A549 (cell line): ENCODE measurements around the gene NFIA. TPM values are rescaled to one million over a fixed set of nuclear protein-coding genes. Genes with fewer than 3 reads are reported as not detected.

Experiments used
- ATAC-seq, 2 experiments: fragments of 200-7000 bp in 1 of 2; fragments of >200 bp in 1 of 2; cut with Nextera tagmentation in 1 of 2; cut with Tn5 transposase in 1 of 2; 3 replicates each; pipeline versions ENCODE4 v1.8.0 to v1.9.1; 2018 to 2020; ENCODE audit warnings: mild to moderate bottlenecking in 1 of 2, moderate library complexity in 1 of 2
- CTCF ChIA-PET: fragments of 300-600 bp; sonication (Branson Sonifier 250); formaldehyde crosslinking; extraction: SDS; loops from one replicate; lab custom pipeline; 2021; ENCODE audit warnings: antibody characterized with exemption, inconsistent platforms; lab: Yijun Ruan, JAX
- POLR2A ChIA-PET: fragments of 350-600 bp; formaldehyde crosslinking; extraction: SDS; loops from one replicate; lab custom pipeline; 2021; ENCODE audit warnings: antibody characterized with exemption, inconsistent platforms; lab: Yijun Ruan, JAX
- DNase-seq, 2 experiments: peaks; one replicate each; pipeline versions ENCODE4 v3.0.0 to v3.0.0-alpha.2; 2011 to 2016; ENCODE audit warnings: low read depth in 1 of 2, low spot score in 1 of 2
- FAIRE-seq: peaks from 2 replicates; lab custom pipeline; 2011; peaks lifted over from hg19 to GRCh38; lab: Jason Lieb, UNC
- H3K27ac ChIP-seq, 2 experiments: fragments of >200 bp; sonication (Bioruptor Twin); formaldehyde crosslinking; 3 replicates each; pipeline ENCODE4 v1.5.1; 2016 to 2017
- H3K4me1 ChIP-seq: fragments of >200 bp; sonication (Bioruptor Twin); formaldehyde crosslinking; 3 replicates; pipeline ENCODE4 v1.6.1; 2016
- H3K4me2 ChIP-seq: fragments of >200 bp; sonication (Bioruptor Twin); formaldehyde crosslinking; 3 replicates; pipeline ENCODE4 v1.6.1; 2016
- H3K4me3 ChIP-seq: fragments of >200 bp; sonication (Bioruptor Twin); formaldehyde crosslinking; 3 replicates; pipeline ENCODE4 v1.5.1; 2016
- H3K9me3 ChIP-seq: fragments of >200 bp; sonication (Bioruptor Twin); formaldehyde crosslinking; 3 replicates; pipeline ENCODE4 v1.6.1; 2016
- BCL3 ChIP-seq: fragments of >200 bp; sonication (Bioruptor Twin); formaldehyde crosslinking; IDR thresholded peaks from 3 replicates; pipeline ENCODE4 v1.6.1; 2016
- CBX2 ChIP-seq: fragments of 200-600 bp; sonication (generic); IDR thresholded peaks from 2 replicates; pipeline ENCODE4 v1.6.1; 2016; ENCODE audit warnings: low read depth, mild to moderate bottlenecking, borderline replicate concordance
- CHD2 ChIP-seq: fragments of 150-350 bp; IDR thresholded peaks from 2 replicates; pipeline ENCODE4 v1.6.1; 2014; ENCODE audit warnings: low read length; ENCODE audit not compliant: partially characterized antibody
- EP300 ChIP-seq, 2 experiments: fragments of >200 bp; sonication (Bioruptor Twin); formaldehyde crosslinking; IDR thresholded peaks; 2 replicates in 1 of 2; 3 replicates in 1 of 2; pipeline ENCODE4 v1.6.1; 2016 to 2017
- FOSL2 ChIP-seq, 2 experiments: fragments of 450-650 bp in 1 of 2; fragments of >200 bp in 1 of 2; sonication (Bioruptor Twin) in 1 of 2; formaldehyde crosslinking; IDR thresholded peaks; 2 replicates each; pipeline versions ENCODE4 v1.5.0 to v1.6.1; 2016 to 2020; ENCODE audit warnings: mild to moderate bottlenecking in 1 of 2, moderate library complexity in 1 of 2
- HEYL ChIP-seq: fragments of 250-450 bp; sonication (Bioruptor Pico); IDR thresholded peaks from 2 replicates; pipeline ENCODE4 v1.8.0; 2021; ENCODE audit warnings: mild to moderate bottlenecking, moderate library complexity
- JUNB ChIP-seq: fragments of >200 bp; sonication (Bioruptor Twin); formaldehyde crosslinking; IDR thresholded peaks from 2 replicates; pipeline ENCODE4 v1.6.1; 2016
- MAZ ChIP-seq: fragments of 150-350 bp; IDR thresholded peaks from 2 replicates; pipeline ENCODE4 v1.6.1; 2014; ENCODE audit warnings: antibody characterized with exemption, low read depth, low read length, borderline replicate concordance
- NR3C1 ChIP-seq: fragments of >200 bp; sonication (Bioruptor Twin); formaldehyde crosslinking; IDR thresholded peaks from 3 replicates; pipeline ENCODE4 v1.6.1; 2017
- REST ChIP-seq: fragments of 200-600 bp; sonication (generic); IDR thresholded peaks from 2 replicates; pipeline ENCODE4 v1.6.1; 2016; ENCODE audit warnings: antibody characterized with exemption, mild to moderate bottlenecking, moderate library complexity
- RNF2 ChIP-seq: fragments of 200-600 bp; sonication (generic); IDR thresholded peaks from 2 replicates; pipeline ENCODE4 v1.6.1; 2016; ENCODE audit warnings: low read depth, mild to moderate bottlenecking, antibody characterized with exemption, moderate library complexity, borderline replicate concordance
- TFCP2L1 ChIP-seq: fragments of 250-450 bp; sonication (Bioruptor Pico); IDR thresholded peaks from 2 replicates; pipeline ENCODE4 v1.5.0; 2021; ENCODE audit warnings: mild to moderate bottlenecking
- ZC3H11A ChIP-seq: fragments of 450-650 bp; IDR thresholded peaks from 2 replicates; pipeline ENCODE4 v1.6.1; 2014; ENCODE audit warnings: antibody characterized with exemption, mild to moderate bottlenecking
- ZFP36 ChIP-seq: fragments of 450-650 bp; IDR thresholded peaks from 2 replicates; pipeline ENCODE4 v1.6.1; 2014; ENCODE audit warnings: borderline replicate concordance; ENCODE audit not compliant: partially characterized antibody
- whole genome bisulfite sequencing: methylation state at CpG from one replicate; pipeline ENCODE4 v1.1.6; 2017; ENCODE audit errors: missing lambda C conversion rate; 5-methylcytosine and 5-hydroxymethylcytosine counted together
- polyA plus RNA-seq, 4 experiments: library from polyadenylated mRNA; depleted of rRNA in 3 of 4; stranded (reverse); fragments of >200 nt; fragmentation: RNase III in 1 of 4; extraction: RNeasy Plus Mini Kit Qiagen cat#74134 plus additional on column Dnase treatment in 1 of 4; gene quantifications; 2 replicates in 3 of 4; 3 replicates in 1 of 4; pipeline ENCODE4 v1.2.3, GENCODE V29; 2011 to 2017
- TF ChIP-seq, protein P1 (sequence below): fragments of 150-350 bp; IDR thresholded peaks from 2 replicates; pipeline ENCODE4 v1.6.1; 2014; ENCODE audit warnings: low read depth, mild to moderate bottlenecking, low read length
- TF ChIP-seq, protein P2 (sequence below): fragments of 450-650 bp; IDR thresholded peaks from 2 replicates; pipeline ENCODE4 v1.6.1; 2014; ENCODE audit warnings: antibody characterized with exemption

Gene NFIA
- polyA plus RNA-seq, 2 of the 4 experiments (the other 2 are of a cell fraction): 6.5 to 25.8 TPM

DNA sequence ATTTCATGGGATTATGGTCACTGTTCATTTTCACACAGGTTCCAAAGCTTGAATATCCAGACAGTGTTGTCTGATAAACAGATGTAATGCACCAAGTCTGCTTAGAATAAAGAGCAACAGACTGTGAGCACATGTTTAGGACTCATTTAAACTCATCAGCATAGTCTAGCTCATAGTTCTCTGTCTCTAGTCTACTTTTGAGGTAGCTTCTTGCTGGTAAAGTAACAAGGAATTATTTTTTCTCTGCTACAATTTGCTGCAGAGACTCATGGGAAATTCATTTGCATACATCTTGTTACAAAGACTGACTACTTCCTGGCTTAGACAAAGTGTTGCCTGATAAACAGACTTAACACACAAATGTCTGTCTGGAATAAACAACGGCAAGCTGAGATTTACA lies 187.2 kb downstream of the NFIA start:
- Histone ChIP-seq H3K4me2 (no peak overlapping the region), H3K27ac (no peak overlapping the region), H3K4me1 (peaks cover 34% of the 10 kb centered on the region), H3K9me3 (no peaks in the 10 kb centered on the region), H3K4me3 (no peak overlapping the region)
- ChIA-PET POLR2A (no interaction called here), CTCF (interaction anchor here (0.6 kb wide), 2 partner anchors 30 to 1138 kb away, joined by 3 read pairs; no protein-coding TSS in a partner anchor)
- FAIRE-seq (no peak), DNase-seq (no peak), ATAC-seq (no peak)
- WGBS: 95% methylated on average over 1 of the region's 1 CpG
- TF ChIP-seq RNF2: no peak
- no peak for TF ChIP-seq MAZ
- no peak for TF ChIP-seq ZFP36
- TF ChIP-seq, all 56 proteins: peak for 0

DNA sequence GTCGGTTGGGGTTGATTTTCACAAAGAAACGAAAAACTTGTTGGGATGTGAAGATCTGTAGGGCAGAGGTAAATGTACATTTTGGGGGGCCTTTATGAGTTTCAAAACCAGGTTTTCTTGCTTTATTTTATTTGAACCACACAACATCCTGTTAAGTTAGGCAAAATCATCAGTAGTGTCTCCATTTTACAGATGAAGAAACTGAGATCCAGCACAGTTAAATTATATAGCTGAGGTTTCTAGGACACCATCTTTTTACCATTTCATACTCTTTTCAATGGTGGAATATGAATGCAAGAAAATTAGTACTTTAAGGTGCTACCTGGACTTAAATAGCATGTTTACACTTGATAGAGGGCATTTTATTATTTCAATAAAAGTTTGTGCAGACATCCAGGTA lies 187.7 kb downstream of the NFIA start:
- WGBS: 95% methylated on average over 2 of the region's 2 CpGs
- Histone ChIP-seq H3K4me2 (no peak overlapping the region; the same call in 2 of the 3 replicates), H3K4me3 (no peak overlapping the region), H3K4me1 (peaks cover 34% of the 10 kb centered on the region), H3K27ac (no peak overlapping the region), H3K9me3 (no peaks in the 10 kb centered on the region)
- ATAC-seq (no peak), FAIRE-seq (no peak), DNase-seq (no peak)
- ChIA-PET POLR2A (no interaction called here), CTCF (interaction anchor here (0.6 kb wide), 1 partner anchor 1138 kb away, joined by 3 read pairs; no protein-coding TSS in a partner anchor)
- TF ChIP-seq CBX2 (no peak), NR3C1 (no peak), ZC3H11A (no peak), HEYL (no peak), EP300 (IDR thresholded peaks at IDR 0.05) (no peak), RNF2 (no peak), CHD2 (no peak), REST (no peak), JUNB (no peak), BCL3 (no peak), TFCP2L1 (CRISPR knock-in tag) (no peak), FOSL2 (IDR thresholded peaks at IDR 0.05) (no peak), FOSL2 (CRISPR knock-in tag; IDR thresholded peaks at IDR 0.05) (no peak)
- TF ChIP-seq, protein P1, sequence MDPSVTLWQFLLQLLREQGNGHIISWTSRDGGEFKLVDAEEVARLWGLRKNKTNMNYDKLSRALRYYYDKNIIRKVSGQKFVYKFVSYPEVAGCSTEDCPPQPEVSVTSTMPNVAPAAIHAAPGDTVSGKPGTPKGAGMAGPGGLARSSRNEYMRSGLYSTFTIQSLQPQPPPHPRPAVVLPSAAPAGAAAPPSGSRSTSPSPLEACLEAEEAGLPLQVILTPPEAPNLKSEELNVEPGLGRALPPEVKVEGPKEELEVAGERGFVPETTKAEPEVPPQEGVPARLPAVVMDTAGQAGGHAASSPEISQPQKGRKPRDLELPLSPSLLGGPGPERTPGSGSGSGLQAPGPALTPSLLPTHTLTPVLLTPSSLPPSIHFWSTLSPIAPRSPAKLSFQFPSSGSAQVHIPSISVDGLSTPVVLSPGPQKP: no peak
- TF ChIP-seq, protein P2, sequence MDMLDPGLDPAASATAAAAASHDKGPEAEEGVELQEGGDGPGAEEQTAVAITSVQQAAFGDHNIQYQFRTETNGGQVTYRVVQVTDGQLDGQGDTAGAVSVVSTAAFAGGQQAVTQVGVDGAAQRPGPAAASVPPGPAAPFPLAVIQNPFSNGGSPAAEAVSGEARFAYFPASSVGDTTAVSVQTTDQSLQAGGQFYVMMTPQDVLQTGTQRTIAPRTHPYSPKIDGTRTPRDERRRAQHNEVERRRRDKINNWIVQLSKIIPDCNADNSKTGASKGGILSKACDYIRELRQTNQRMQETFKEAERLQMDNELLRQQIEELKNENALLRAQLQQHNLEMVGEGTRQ: no peak
